ENCODE data around the gene SERPINC1.
"Not testable (repeated sequence)": the region's sequence is repeated elsewhere in the genome, so short reads cannot be mapped to it uniquely, and the experiment has no call there.

Gene SERPINC1

GRCh38 chr1:173863224-173864161 is 53.6 kb downstream of the SERPINC1 start:
- FAIRE-seq: no peak
- DNase-seq (ENCODE audit: low spot score): no peak

DNA sequence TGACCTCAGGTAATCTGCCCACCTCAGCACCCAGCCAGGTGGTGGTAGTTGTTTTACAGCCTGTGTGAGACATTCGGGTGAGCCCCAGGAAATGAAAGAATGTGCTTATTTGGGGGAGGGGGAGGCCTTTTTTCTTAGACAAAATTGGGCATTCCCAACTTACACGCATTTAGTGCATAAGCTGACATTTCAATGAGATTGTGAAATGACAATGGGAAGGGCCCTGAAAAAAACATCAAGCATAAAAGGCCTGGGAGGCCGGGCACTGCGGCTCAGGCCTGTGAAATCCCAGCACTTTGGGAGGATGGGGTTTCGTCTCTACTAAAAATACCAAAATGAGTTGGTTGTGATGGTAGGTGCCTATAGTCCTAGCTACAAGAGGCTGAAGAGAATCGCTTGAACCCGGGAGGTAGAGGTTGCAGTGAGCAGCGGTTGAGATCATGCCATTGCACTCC is 54.3 kb downstream of the SERPINC1 start:
- FAIRE-seq (no peak), DNase-seq (ENCODE audit: low spot score) (no peak)

DNA sequence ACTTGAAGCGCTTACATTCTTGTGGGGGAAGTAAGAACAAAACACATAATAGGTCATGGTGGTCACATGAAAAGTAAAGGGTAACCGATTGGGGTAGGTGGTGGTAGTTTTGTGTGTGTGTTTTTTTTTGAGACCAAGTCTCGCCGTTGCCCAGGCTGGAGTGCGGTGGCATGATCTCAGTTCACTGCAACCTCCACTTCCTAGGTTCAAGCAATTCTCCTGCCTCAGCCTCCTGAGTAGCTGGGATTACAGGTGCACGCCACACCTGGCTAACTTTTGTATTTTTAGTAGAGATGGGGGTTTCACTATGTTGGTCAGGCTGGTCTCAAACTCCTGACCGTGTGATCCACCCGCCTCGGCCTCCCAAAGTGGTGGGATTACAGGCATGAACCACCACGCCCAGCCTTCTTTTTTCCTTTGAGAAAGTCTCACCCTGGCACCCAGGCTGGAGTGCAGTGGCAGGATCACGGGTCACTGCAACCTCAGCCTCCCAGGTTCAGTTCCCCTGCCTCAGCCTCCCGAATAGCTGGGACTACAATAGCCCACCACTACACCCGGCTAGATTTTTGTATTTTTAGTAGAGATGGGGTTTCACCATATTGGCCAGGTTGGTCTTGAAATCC is 54.9 kb downstream of the SERPINC1 start:
- FAIRE-seq; DNase-seq (ENCODE audit: low spot score): not testable (repeated sequence)

GRCh38 chr1:173861731-173862145 is 55.4 kb downstream of the SERPINC1 start:
- DNase-seq (ENCODE audit: low spot score) (no peak), FAIRE-seq (no peak)

DNA sequence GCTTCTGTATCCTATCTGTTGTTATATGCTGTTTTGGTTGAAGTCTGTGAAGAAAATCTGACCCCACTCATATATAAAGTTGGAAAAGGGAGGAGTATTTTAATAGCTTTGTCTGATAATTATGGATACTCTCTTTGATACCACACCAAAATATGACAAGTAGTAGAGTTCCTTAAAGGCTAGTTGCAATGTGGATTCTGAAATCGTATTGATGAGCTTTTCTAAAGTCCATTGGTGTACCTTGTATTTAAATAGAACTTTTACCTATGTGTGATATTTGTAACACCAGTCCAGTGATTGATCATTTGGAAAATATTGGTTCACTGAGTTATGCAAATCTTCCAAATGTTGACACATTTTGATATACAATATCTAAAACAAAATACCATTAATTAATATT is 57.1 kb downstream of the SERPINC1 start:
- no peak for FAIRE-seq
- no peak for DNase-seq (ENCODE audit: low spot score)

- FAIRE-seq; DNase-seq (ENCODE audit: low spot score): not testable (repeated sequence)
These were observed 57.6 kb downstream of the SERPINC1 start for GRCh38 chr1:173859547-173859946.

DNA sequence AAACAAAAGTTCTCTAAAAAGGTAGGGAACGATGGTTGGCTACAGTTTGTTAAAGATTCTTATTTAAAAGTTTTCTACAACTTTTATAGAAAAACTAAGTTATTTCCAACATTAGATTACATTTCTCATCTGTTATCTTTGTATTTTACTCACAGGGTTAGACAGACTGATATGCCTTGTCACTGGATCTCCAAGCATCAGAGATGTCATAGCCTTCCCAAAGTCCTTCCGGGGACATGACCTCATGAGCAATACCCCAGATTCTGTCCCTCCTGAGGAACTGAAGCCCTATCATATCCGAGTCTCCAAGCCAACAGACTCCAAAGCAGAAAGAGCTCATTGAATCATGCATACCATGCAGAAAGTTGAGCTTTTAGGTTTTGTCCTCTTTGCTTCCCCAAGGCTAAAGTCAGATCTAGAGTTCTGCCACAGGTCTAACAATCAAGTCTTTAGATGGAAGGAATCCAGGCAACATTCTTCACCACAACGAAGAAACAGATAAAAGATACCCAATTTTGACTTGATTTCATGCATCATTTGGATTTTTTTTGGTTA is 59.7 kb downstream of the SERPINC1 start:
- FAIRE-seq (no peak), DNase-seq (ENCODE audit: low spot score) (no peak)

DNA sequence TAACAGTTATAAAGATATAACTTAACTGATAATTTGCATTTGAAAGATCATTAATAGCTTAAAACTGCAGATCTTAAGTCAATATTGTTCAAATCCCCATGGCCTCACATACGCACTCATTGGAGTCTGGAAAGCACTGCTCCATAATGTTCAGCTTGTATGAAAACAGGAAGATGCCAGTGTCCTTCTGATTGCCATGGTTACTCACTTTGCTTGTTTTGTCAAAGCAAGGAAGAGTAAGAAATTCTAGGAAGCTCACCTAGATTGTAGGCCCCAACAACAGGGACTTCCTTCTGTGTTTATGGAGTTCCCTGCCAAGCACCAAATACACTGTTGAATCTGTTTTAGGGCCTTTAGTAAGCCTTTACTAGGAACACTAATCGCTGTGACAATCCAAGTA is 60.2 kb downstream of the SERPINC1 start:
- FAIRE-seq: no peak
- DNase-seq (ENCODE audit: low spot score): no peak

DNA sequence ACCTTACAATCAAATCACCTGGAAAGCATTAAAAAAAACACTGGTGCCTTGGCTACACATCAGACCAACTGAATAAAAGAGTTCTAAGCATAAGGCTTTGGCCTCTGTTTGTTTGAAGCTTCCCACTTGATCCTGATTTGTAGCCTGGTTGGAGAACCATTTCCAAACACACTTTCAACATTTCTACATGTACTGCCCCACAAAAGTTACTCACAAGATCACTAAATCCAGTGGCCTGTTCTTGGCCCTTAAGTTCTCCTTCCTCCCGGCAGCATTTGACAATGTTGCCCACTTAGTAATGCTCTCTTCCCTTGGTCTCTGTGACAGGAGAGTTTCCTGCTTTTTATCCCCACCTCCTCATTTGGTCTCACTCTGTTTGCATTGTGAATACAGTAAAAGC is 61.1 kb downstream of the SERPINC1 start:
- FAIRE-seq: no peak

More for the DNA sequence above, 61.1 kb downstream of the SERPINC1 start:
- DNase-seq (ENCODE audit: low spot score): no peak
